A549 (cell line): ENCODE results near the gene HMGA1. TPM values are rescaled to one million over a fixed set of nuclear protein-coding genes. Genes with fewer than 3 reads are reported as not detected.

ENCODE experiments used
- ATAC-seq, 2 experiments: fragments of 200-7000 bp in 1 of 2; fragments of >200 bp in 1 of 2; cut with Nextera tagmentation in 1 of 2; cut with Tn5 transposase in 1 of 2; 3 replicates each; pipeline versions ENCODE4 v1.8.0 to v1.9.1; 2018 to 2020; ENCODE audit warnings: mild to moderate bottlenecking in 1 of 2, moderate library complexity in 1 of 2
- CTCF ChIA-PET: fragments of 300-600 bp; sonication (Branson Sonifier 250); formaldehyde crosslinking; extraction: SDS; loops from one replicate; lab custom pipeline; 2021; ENCODE audit warnings: antibody characterized with exemption, inconsistent platforms; lab: Yijun Ruan, JAX
- POLR2A ChIA-PET: fragments of 350-600 bp; formaldehyde crosslinking; extraction: SDS; loops from one replicate; lab custom pipeline; 2021; ENCODE audit warnings: antibody characterized with exemption, inconsistent platforms; lab: Yijun Ruan, JAX
- DNase-seq, 2 experiments: peaks; one replicate each; pipeline versions ENCODE4 v3.0.0 to v3.0.0-alpha.2; 2011 to 2016; ENCODE audit warnings: low read depth in 1 of 2, low spot score in 1 of 2
- FAIRE-seq: peaks from 2 replicates; lab custom pipeline; 2011; peaks lifted over from hg19 to GRCh38; lab: Jason Lieb, UNC
- H3K27ac ChIP-seq, 2 experiments: fragments of >200 bp; sonication (Bioruptor Twin); formaldehyde crosslinking; 3 replicates each; pipeline ENCODE4 v1.5.1; 2016 to 2017
- H3K4me1 ChIP-seq: fragments of >200 bp; sonication (Bioruptor Twin); formaldehyde crosslinking; 3 replicates; pipeline ENCODE4 v1.6.1; 2016
- H3K4me2 ChIP-seq: fragments of >200 bp; sonication (Bioruptor Twin); formaldehyde crosslinking; 3 replicates; pipeline ENCODE4 v1.6.1; 2016
- H3K4me3 ChIP-seq: fragments of >200 bp; sonication (Bioruptor Twin); formaldehyde crosslinking; 3 replicates; pipeline ENCODE4 v1.5.1; 2016
- H3K9me3 ChIP-seq: fragments of >200 bp; sonication (Bioruptor Twin); formaldehyde crosslinking; 3 replicates; pipeline ENCODE4 v1.6.1; 2016
- CBX2 ChIP-seq: fragments of 200-600 bp; sonication (generic); IDR thresholded peaks from 2 replicates; pipeline ENCODE4 v1.6.1; 2016; ENCODE audit warnings: low read depth, mild to moderate bottlenecking, borderline replicate concordance
- CEBPB ChIP-seq, 2 experiments: fragments of >200 bp in 1 of 2; sonication (Bioruptor Twin) in 1 of 2; formaldehyde crosslinking in 1 of 2; IDR thresholded peaks; 2 replicates each; pipeline ENCODE4 v1.6.1; 2012 to 2016
- CHD2 ChIP-seq: fragments of 150-350 bp; IDR thresholded peaks from 2 replicates; pipeline ENCODE4 v1.6.1; 2014; ENCODE audit warnings: low read length; ENCODE audit not compliant: partially characterized antibody
- CHD4 ChIP-seq: fragments of 200-600 bp; sonication (generic); IDR thresholded peaks from 2 replicates; pipeline ENCODE4 v1.6.1; 2016; ENCODE audit warnings: antibody characterized with exemption, mild to moderate bottlenecking, borderline replicate concordance
- EHF ChIP-seq: fragments of 250-450 bp; sonication (Bioruptor Pico); IDR thresholded peaks from 2 replicates; pipeline ENCODE4 v1.5.0; 2020; ENCODE audit warnings: mild to moderate bottlenecking
- ELK1 ChIP-seq: fragments of 150-350 bp; IDR thresholded peaks from 2 replicates; pipeline ENCODE4 v1.6.1; 2014; ENCODE audit warnings: low read depth, mild to moderate bottlenecking, low read length
- EP300 ChIP-seq, 2 experiments: fragments of >200 bp; sonication (Bioruptor Twin); formaldehyde crosslinking; IDR thresholded peaks; 2 replicates in 1 of 2; 3 replicates in 1 of 2; pipeline ENCODE4 v1.6.1; 2016 to 2017
- ESRRA ChIP-seq: fragments of 150-350 bp; IDR thresholded peaks from 2 replicates; pipeline ENCODE4 v1.6.1; 2014; ENCODE audit warnings: mild to moderate bottlenecking, low read length, borderline replicate concordance
- FOSB ChIP-seq: fragments of 250-450 bp; sonication (Bioruptor Pico); IDR thresholded peaks from 2 replicates; pipeline ENCODE4 v1.5.0; 2020; ENCODE audit warnings: mild to moderate bottlenecking, moderate library complexity
- HDAC2 ChIP-seq: fragments of 200-600 bp; sonication (generic); IDR thresholded peaks from 2 replicates; pipeline ENCODE4 v1.6.1; 2016
- HOXA7 ChIP-seq: fragments of 250-450 bp; sonication (Bioruptor Pico); IDR thresholded peaks from 2 replicates; pipeline ENCODE4 v1.5.0; 2020; ENCODE audit warnings: mild to moderate bottlenecking, moderate library complexity
- HOXB13 ChIP-seq: fragments of 250-450 bp; sonication (Bioruptor Pico); IDR thresholded peaks from 2 replicates; pipeline ENCODE4 v1.5.0; 2020; ENCODE audit warnings: low read depth, mild to moderate bottlenecking, moderate library complexity
- MAX ChIP-seq: IDR thresholded peaks from 2 replicates; pipeline ENCODE4 v1.6.1; 2012
- MAZ ChIP-seq: fragments of 150-350 bp; IDR thresholded peaks from 2 replicates; pipeline ENCODE4 v1.6.1; 2014; ENCODE audit warnings: antibody characterized with exemption, low read depth, low read length, borderline replicate concordance
- NR3C1 ChIP-seq: fragments of >200 bp; sonication (Bioruptor Twin); formaldehyde crosslinking; IDR thresholded peaks from 3 replicates; pipeline ENCODE4 v1.6.1; 2017
- PBX3 ChIP-seq: IDR thresholded peaks from 2 replicates; pipeline ENCODE4 v1.6.1; 2012
- PHF8 ChIP-seq: fragments of 200-600 bp; sonication (generic); IDR thresholded peaks from 2 replicates; pipeline ENCODE4 v1.6.1; 2016; ENCODE audit warnings: low read depth, mild to moderate bottlenecking, antibody characterized with exemption, moderate library complexity, borderline replicate concordance
- POLR2A ChIP-seq: IDR thresholded peaks from 2 replicates; pipeline ENCODE4 v1.6.1; 2012; ENCODE audit warnings: mild to moderate bottlenecking, low read length
- RAD21 ChIP-seq, 2 experiments: fragments of >200 bp in 1 of 2; sonication (Bioruptor Twin) in 1 of 2; formaldehyde crosslinking in 1 of 2; IDR thresholded peaks in 1 of 2; conservative IDR thresholded peaks in 1 of 2; 2 replicates in 1 of 2; 3 replicates in 1 of 2; pipeline ENCODE4 v1.6.1; 2012 to 2018; ENCODE audit warnings: inconsistent platforms in 1 of 2
- SMC3 ChIP-seq: fragments of >200 bp; sonication (Bioruptor Twin); formaldehyde crosslinking; IDR thresholded peaks from 3 replicates; pipeline ENCODE4 v1.6.1; 2018; ENCODE audit warnings: inconsistent platforms
- TP53 ChIP-seq: fragments of 250-450 bp; sonication (Bioruptor Pico); IDR thresholded peaks from 2 replicates; pipeline ENCODE4 v1.5.0; 2021; ENCODE audit warnings: mild to moderate bottlenecking, moderate library complexity
- ZFP36 ChIP-seq: fragments of 450-650 bp; IDR thresholded peaks from 2 replicates; pipeline ENCODE4 v1.6.1; 2014; ENCODE audit warnings: borderline replicate concordance; ENCODE audit not compliant: partially characterized antibody
- ZNF302 ChIP-seq: fragments of 250-450 bp; sonication (Bioruptor Pico); IDR thresholded peaks from 2 replicates; pipeline ENCODE4 v1.9.0; 2021; ENCODE audit warnings: inconsistent platforms, mild to moderate bottlenecking, moderate library complexity
- WGBS: methylation state at CpG from one replicate; pipeline ENCODE4 v1.1.6; 2017; ENCODE audit errors: missing lambda C conversion rate; 5-methylcytosine and 5-hydroxymethylcytosine counted together
- polyA plus RNA-seq, 4 experiments: library from polyadenylated mRNA; depleted of rRNA in 3 of 4; stranded (reverse); fragments of >200 nt; fragmentation: RNase III in 1 of 4; extraction: RNeasy Plus Mini Kit Qiagen cat#74134 plus additional on column Dnase treatment in 1 of 4; gene quantifications; 2 replicates in 3 of 4; 3 replicates in 1 of 4; pipeline ENCODE4 v1.2.3, GENCODE V29; 2011 to 2017
- TF ChIP-seq, protein P1 (sequence below): fragments of 200-600 bp; sonication (generic); IDR thresholded peaks from 2 replicates; pipeline ENCODE4 v1.6.1; 2016; ENCODE audit warnings: antibody characterized with exemption, mild to moderate bottlenecking, moderate library complexity
- TF ChIP-seq, protein P2 (sequence below): fragments of 450-650 bp; IDR thresholded peaks from 2 replicates; pipeline ENCODE4 v1.6.1; 2014; ENCODE audit warnings: antibody characterized with exemption
- TF ChIP-seq, protein P3 (sequence below): fragments of >200 bp; sonication (Bioruptor Twin); formaldehyde crosslinking; IDR thresholded peaks from 3 replicates; pipeline ENCODE4 v1.6.1; 2016

The HMGA1 gene
- polyA plus RNA-seq, 2 of the 4 experiments (the other 2 are of a cell fraction) = 127 to 249 TPM

DNA sequence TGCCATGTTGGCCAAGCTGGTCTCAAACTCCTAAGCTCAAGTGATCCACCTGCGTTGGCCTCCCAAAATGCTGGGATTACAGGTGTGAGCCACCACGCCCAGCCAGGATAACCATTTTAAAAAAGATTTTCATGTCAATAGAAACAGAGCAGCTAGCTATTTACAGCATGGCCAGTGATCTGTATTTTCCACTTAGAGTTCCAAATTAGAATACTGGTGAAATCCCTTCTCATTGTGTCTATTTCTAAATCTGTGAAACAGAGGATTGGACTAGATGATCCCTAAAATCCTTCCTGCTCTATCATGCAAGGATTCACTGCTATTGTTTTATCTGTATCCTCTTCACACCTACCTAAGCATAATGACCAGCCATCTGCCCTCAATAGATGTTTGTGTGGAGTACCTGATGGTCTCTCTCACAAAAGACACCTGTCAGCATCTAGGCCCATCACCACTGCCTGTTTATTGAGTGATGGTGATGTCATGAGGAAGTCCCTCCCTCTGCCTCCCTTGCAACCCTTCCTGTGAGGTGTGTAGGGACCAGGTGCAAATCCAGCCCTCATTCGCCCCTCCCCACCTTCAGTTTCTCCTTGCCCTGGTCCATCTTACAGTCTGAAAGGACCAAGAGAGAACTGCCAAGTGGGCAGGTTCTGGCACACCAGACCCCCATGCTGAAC lies 38.6 kb downstream of the HMGA1 start:
- H3K9me3 ChIP-seq = no peaks in the 10 kb centered on the region
- ChIA-PET POLR2A (no interaction called here), CTCF (interaction anchor here (0.9 kb wide), 1 partner anchor 26 kb away, joined by 3 read pairs; no protein-coding TSS in a partner anchor)
- no peak for FAIRE-seq
- no peak for DNase-seq
- H3K4me2 ChIP-seq = no peak overlapping the region
- no peak overlapping the region for H3K27ac ChIP-seq
- H3K4me1 ChIP-seq = no peaks in the 10 kb centered on the region
- no peak for ATAC-seq
- no peak overlapping the region for H3K4me3 ChIP-seq
- TF ChIP-seq ZFP36 = no peak
- no peak for TF ChIP-seq PHF8
- TF ChIP-seq, protein P1, sequence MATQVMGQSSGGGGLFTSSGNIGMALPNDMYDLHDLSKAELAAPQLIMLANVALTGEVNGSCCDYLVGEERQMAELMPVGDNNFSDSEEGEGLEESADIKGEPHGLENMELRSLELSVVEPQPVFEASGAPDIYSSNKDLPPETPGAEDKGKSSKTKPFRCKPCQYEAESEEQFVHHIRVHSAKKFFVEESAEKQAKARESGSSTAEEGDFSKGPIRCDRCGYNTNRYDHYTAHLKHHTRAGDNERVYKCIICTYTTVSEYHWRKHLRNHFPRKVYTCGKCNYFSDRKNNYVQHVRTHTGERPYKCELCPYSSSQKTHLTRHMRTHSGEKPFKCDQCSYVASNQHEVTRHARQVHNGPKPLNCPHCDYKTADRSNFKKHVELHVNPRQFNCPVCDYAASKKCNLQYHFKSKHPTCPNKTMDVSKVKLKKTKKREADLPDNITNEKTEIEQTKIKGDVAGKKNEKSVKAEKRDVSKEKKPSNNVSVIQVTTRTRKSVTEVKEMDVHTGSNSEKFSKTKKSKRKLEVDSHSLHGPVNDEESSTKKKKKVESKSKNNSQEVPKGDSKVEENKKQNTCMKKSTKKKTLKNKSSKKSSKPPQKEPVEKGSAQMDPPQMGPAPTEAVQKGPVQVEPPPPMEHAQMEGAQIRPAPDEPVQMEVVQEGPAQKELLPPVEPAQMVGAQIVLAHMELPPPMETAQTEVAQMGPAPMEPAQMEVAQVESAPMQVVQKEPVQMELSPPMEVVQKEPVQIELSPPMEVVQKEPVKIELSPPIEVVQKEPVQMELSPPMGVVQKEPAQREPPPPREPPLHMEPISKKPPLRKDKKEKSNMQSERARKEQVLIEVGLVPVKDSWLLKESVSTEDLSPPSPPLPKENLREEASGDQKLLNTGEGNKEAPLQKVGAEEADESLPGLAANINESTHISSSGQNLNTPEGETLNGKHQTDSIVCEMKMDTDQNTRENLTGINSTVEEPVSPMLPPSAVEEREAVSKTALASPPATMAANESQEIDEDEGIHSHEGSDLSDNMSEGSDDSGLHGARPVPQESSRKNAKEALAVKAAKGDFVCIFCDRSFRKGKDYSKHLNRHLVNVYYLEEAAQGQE = no peak
- TF ChIP-seq EP300 (IDR thresholded peaks at IDR 0.05) = no peak
- no peak for TF ChIP-seq CEBPB (IDR thresholded peaks at IDR 0.05)
- no peak for TF ChIP-seq PBX3
- no peak for TF ChIP-seq NR3C1
- TF ChIP-seq RAD21 (conservative IDR thresholded peaks at IDR 0.05 in 1 of 2, IDR thresholded peaks at IDR 0.05 in 1 of 2) = no peak
- TF ChIP-seq, protein P2, sequence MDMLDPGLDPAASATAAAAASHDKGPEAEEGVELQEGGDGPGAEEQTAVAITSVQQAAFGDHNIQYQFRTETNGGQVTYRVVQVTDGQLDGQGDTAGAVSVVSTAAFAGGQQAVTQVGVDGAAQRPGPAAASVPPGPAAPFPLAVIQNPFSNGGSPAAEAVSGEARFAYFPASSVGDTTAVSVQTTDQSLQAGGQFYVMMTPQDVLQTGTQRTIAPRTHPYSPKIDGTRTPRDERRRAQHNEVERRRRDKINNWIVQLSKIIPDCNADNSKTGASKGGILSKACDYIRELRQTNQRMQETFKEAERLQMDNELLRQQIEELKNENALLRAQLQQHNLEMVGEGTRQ = no peak
- TF ChIP-seq MAX = no peak
- TF ChIP-seq HOXA7 (CRISPR knock-in tag) = no peak
- TF ChIP-seq EHF (CRISPR knock-in tag) = no peak
- TF ChIP-seq ELK1 = no peak
- TF ChIP-seq HDAC2 = no peak
- TF ChIP-seq MAZ = no peak
- 94% methylated on average over 3 of the region's 3 CpGs for WGBS

GRCh38 chr6:34276191-34276590 lies 39.5 kb downstream of the HMGA1 start:
- H3K9me3 ChIP-seq = no peaks in the 10 kb centered on the region
- ChIA-PET POLR2A (no interaction called here), CTCF (interaction anchor here (1.4 kb wide), 1 partner anchor 139 kb away, joined by 5 read pairs; no protein-coding TSS in a partner anchor)
- H3K4me1 ChIP-seq = no peaks in the 10 kb centered on the region
- DNase-seq (no peak), FAIRE-seq (no peak), ATAC-seq (no peak)
- H3K4me3 ChIP-seq = no peak overlapping the region
- H3K27ac ChIP-seq = no peak overlapping the region
- 93% methylated on average over 5 of the region's 5 CpGs for WGBS
- no peak overlapping the region for H3K4me2 ChIP-seq
- no peak for TF ChIP-seq CBX2
- no peak for TF ChIP-seq CHD4
- TF ChIP-seq ELK1 = no peak
- TF ChIP-seq, protein P2 = no peak
- TF ChIP-seq TP53 (CRISPR knock-in tag) = no peak
- TF ChIP-seq FOSB (CRISPR knock-in tag) = no peak
- no peak for TF ChIP-seq HOXA7 (CRISPR knock-in tag)
- no peak for TF ChIP-seq ZNF302 (CRISPR knock-in tag)
- no peak for TF ChIP-seq ESRRA
- TF ChIP-seq MAZ = no peak
- TF ChIP-seq CHD2 = no peak
- TF ChIP-seq MAX = no peak
- no peak for TF ChIP-seq SMC3
- no peak for TF ChIP-seq POLR2A
- no peak for TF ChIP-seq HOXB13
- TF ChIP-seq, protein P3, sequence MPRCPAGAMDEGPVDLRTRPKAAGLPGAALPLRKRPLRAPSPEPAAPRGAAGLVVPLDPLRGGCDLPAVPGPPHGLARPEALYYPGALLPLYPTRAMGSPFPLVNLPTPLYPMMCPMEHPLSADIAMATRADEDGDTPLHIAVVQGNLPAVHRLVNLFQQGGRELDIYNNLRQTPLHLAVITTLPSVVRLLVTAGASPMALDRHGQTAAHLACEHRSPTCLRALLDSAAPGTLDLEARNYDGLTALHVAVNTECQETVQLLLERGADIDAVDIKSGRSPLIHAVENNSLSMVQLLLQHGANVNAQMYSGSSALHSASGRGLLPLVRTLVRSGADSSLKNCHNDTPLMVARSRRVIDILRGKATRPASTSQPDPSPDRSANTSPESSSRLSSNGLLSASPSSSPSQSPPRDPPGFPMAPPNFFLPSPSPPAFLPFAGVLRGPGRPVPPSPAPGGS = no peak
